Uterus (tissue), 4 donors: Measurements from ENCODE around the gene RABGAP1L. TPM values are rescaled to one million over a fixed set of nuclear protein-coding genes. Genes with fewer than 3 reads are reported as not detected.

Experiments used
- DNase-seq, 2 donors: peaks; one replicate each; pipeline ENCODE4 v3.0.0-alpha.2; 2019 to 2020
- H3K27ac ChIP-seq, 2 donors: fragments of 200-600 bp; sonication (generic); 1 replicate in 1 of 2; 2 replicates in 1 of 2; pipeline ENCODE4 v1.5.1; 2016 to 2018
- H3K27me3 ChIP-seq, 2 donors: fragments of 200-600 bp; sonication (generic); one replicate each; pipeline ENCODE4 v1.5.1; 2018 to 2019; ENCODE audit warnings: control low read depth in 1 of 2
- H3K36me3 ChIP-seq, 2 donors: fragments of 200-600 bp; sonication (generic); one replicate each; pipeline ENCODE4 v1.5.1; 2019; ENCODE audit warnings: control low read depth in 1 of 2
- H3K4me1 ChIP-seq, 2 donors: fragments of 200-600 bp; sonication (generic); one replicate each; pipeline ENCODE4 v1.5.1; 2018 to 2019; ENCODE audit warnings: control low read depth in 1 of 2
- H3K4me3 ChIP-seq, 2 donors: fragments of 200-600 bp; sonication (generic); 1 replicate in 1 of 2; 2 replicates in 1 of 2; pipeline ENCODE4 v1.5.1; 2018 to 2019; ENCODE audit warnings: mild to moderate bottlenecking in 1 of 2
- H3K9me3 ChIP-seq, 2 donors: fragments of 200-600 bp; sonication (generic); one replicate each; pipeline ENCODE4 v1.5.1; 2019; ENCODE audit warnings: control low read depth in 1 of 2
- POLR2A ChIP-seq, 2 donors: fragments of 450-650 bp; IDR thresholded peaks; one replicate each; pipeline ENCODE4 v1.6.1; 2016; ENCODE audit warnings: antibody characterized with exemption in 2 of 2, mild to moderate bottlenecking in 1 of 2, moderate library complexity in 1 of 2
- intact Hi-C: fragments of 100-400 bp; cut with DNase I; formaldehyde crosslinking; loops from one replicate; pipeline ENCODE4 v1.15.1; 2023; ENCODE audit warnings: low total_unique reads
- total RNA-seq, 4 donors: library from RNA; depleted of rRNA in 3 of 4; stranded (reverse); fragments of >200 nt in 3 of 4; gene quantifications; one replicate each; pipeline versions ENCODE4 v1.1.0 to v1.2.4, GENCODE V29; 2014 to 2023
- TF ChIP-seq, protein P1 (sequence below), 4 experiments: fragments of 200-600 bp in 2 of 4; fragments of 450-650 bp in 2 of 4; sonication (generic) in 2 of 4; IDR thresholded peaks; one replicate each; pipeline ENCODE4 v1.5.1; 2016 to 2019; ENCODE audit warnings: antibody characterized with exemption in 4 of 4, mild to moderate bottlenecking in 2 of 4, moderate library complexity in 1 of 4
- donor health status: DM: yes; HTN: yes; CAD: no.

Gene RABGAP1L
- total RNA-seq, 4 donors from 2014 or later: 19.1 to 93.7 (median 35.1) TPM

DNA sequence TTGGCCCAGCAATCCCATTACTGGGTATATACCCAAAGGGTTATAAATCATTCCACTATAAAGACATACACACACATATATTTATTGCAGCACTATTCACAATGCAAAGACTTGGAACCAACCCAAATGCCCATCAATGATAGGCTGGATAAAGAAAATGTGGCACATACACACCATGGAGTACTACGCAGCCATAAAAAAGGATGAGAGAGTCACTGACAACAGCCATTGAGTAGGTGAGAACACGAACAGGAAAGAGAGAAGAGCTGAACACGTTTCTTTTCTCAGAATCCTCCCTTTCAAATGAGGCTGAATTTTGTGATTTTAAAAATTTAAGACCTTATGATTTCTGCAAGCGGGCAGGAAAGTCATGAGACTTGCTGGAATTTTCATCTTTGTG lies 10.1 kb upstream of the RABGAP1L start:
- Histone ChIP-seq H3K27ac (no peak overlapping the region), H3K4me3 (no peak overlapping the region), H3K36me3 (no peaks in the 10 kb centered on the region), H3K27me3 (no peaks in the 10 kb centered on the region), H3K4me1 (no peaks in the 10 kb centered on the region), H3K9me3 (no peaks in the 10 kb centered on the region)
- intact Hi-C loops: no loop called here
- no peak for DNase-seq
- no peak for TF ChIP-seq POLR2A (IDR thresholded peaks at IDR 0.05)
- TF ChIP-seq, protein P1, sequence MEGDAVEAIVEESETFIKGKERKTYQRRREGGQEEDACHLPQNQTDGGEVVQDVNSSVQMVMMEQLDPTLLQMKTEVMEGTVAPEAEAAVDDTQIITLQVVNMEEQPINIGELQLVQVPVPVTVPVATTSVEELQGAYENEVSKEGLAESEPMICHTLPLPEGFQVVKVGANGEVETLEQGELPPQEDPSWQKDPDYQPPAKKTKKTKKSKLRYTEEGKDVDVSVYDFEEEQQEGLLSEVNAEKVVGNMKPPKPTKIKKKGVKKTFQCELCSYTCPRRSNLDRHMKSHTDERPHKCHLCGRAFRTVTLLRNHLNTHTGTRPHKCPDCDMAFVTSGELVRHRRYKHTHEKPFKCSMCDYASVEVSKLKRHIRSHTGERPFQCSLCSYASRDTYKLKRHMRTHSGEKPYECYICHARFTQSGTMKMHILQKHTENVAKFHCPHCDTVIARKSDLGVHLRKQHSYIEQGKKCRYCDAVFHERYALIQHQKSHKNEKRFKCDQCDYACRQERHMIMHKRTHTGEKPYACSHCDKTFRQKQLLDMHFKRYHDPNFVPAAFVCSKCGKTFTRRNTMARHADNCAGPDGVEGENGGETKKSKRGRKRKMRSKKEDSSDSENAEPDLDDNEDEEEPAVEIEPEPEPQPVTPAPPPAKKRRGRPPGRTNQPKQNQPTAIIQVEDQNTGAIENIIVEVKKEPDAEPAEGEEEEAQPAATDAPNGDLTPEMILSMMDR (IDR thresholded peaks at IDR 0.05): no peak

DNA sequence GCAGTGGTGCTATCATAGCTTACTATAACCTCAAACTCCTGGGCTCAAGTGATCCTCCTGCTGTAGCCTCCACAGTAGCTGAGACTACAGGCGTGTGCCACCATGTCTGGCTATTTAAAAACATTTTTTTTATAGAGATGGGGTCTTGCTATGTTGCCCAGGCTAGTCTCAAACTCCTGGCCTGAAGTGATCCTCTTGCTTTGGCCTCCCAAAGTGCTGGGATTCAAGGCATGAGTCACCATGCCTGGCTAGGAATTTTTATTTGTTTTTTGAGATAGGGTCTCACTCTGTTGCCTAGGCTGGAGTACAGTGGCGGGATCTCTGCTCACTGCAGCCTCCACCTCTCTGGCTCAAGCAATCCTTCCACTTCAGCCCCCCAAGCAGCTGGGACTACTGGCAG lies 8.8 kb upstream of the RABGAP1L start:
- H3K9me3 ChIP-seq: no peaks in the 10 kb centered on the region
- intact Hi-C loops: no loop called here
- H3K27me3 ChIP-seq: no peaks in the 10 kb centered on the region
- no peak for DNase-seq
- H3K4me3 ChIP-seq: no peak overlapping the region
- H3K27ac ChIP-seq: no peak overlapping the region
- no peaks in the 10 kb centered on the region for H3K4me1 ChIP-seq
- TF ChIP-seq, protein P1 (IDR thresholded peaks at IDR 0.05): no peak
- TF ChIP-seq POLR2A (IDR thresholded peaks at IDR 0.05): no peak
- no peaks in the 10 kb centered on the region for H3K36me3 ChIP-seq

DNA sequence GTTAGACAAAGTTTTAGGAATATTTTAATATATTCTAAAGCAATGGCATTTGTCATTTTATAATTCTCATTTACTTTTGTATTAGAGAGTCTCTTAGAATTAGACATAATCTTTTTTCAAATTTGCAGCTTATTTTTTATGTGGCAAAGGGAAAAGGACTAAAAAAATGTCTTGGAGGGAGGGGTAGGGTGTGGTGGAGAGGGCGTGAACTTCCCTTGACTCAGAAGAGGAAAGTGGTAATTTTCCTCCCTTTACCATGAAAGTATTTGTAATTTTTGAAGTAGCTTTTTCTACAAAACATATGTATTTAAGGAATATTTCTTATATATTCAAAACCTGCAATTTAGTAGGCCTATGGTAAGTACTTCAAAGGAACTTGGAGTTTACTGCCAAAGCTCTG lies 6.9 kb upstream of the RABGAP1L start:
- no peak overlapping the region for H3K27ac ChIP-seq
- no peaks in the 10 kb centered on the region for H3K4me1 ChIP-seq
- no peaks in the 10 kb centered on the region for H3K9me3 ChIP-seq
- H3K36me3 ChIP-seq: no peaks in the 10 kb centered on the region
- H3K4me3 ChIP-seq: no peak overlapping the region
- no peaks in the 10 kb centered on the region for H3K27me3 ChIP-seq
- TF ChIP-seq, protein P1 (IDR thresholded peaks at IDR 0.05): no peak
- TF ChIP-seq POLR2A (IDR thresholded peaks at IDR 0.05): no peak
- intact Hi-C loops: no loop called here
- DNase-seq: no peak

DNA sequence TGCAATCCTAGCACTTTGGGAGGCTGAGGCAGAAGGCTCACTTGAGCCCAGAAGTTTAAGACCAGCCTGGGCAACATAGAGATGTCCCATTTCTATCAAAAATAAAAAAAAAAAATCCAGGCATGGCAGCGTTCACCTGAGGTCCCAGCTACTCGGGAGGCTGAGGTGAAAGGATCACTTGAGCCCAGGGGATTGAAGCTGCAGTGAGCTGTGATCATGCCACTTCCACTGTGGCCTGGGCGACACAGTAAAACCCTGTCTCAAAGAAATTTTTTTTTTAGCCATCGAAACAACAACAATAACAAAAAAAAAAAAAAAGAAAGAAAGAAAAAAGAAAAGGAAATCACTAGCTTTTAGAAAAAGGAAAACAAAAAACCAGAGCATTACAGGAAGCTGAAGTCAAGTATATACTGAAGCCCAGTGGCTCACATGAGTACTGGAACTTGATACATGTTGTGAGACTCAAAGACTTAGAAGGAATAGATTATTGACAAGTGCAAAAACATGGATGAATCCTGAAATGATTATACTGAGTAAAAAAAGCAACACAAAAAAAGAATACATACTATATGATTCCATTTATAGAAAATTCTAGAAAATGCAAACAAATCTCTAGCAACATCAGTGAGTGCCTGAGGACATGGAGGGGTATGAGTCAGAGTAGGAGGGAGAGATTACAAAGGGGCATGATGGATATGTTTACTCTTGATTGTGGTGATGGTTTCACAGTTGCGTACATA lies 6.1 kb upstream of the RABGAP1L start:
- H3K27me3 ChIP-seq: no peaks in the 10 kb centered on the region
- no peak for DNase-seq
- no peak overlapping the region for H3K4me3 ChIP-seq
- intact Hi-C loops: no loop called here
- H3K9me3 ChIP-seq: no peaks in the 10 kb centered on the region
- H3K27ac ChIP-seq: no peak overlapping the region
- H3K4me1 ChIP-seq: no peaks in the 10 kb centered on the region
- H3K36me3 ChIP-seq: no peaks in the 10 kb centered on the region
- TF ChIP-seq, protein P1 (IDR thresholded peaks at IDR 0.05): no peak
- no peak for TF ChIP-seq POLR2A (IDR thresholded peaks at IDR 0.05)

DNA sequence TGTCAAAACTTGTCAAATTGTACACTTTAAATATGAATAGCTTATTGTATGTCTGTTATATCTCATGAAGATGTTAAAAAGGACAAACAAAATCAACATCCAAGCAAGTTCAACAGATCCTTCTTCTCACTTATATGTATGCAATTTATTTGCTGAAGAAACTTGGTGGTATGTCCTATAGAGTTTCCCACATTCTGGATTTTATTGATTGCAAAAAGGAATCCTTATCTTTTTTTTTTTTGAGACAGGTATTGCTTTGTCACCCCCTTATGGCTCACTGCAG lies 5.6 kb upstream of the RABGAP1L start:
- no peak for DNase-seq
- no peaks in the 10 kb centered on the region for H3K36me3 ChIP-seq
- H3K27ac ChIP-seq: no peak overlapping the region
- no peak overlapping the region for H3K4me3 ChIP-seq
- no peaks in the 10 kb centered on the region for H3K27me3 ChIP-seq
- intact Hi-C loops: no loop called here
- H3K9me3 ChIP-seq: no peaks in the 10 kb centered on the region
- TF ChIP-seq POLR2A (IDR thresholded peaks at IDR 0.05): no peak
- TF ChIP-seq, protein P1 (IDR thresholded peaks at IDR 0.05): no peak
- no peaks in the 10 kb centered on the region for H3K4me1 ChIP-seq
